NCI-H510A treated with DMSO at 0.1 percent for 48 hours (cell line): ENCODE data around the gene HOXA5.
A peak's percentile ranks its signal among the peaks of the same experiment; 100 is the strongest.

ENCODE experiments used
- DNase-seq: peaks from one replicate; lab custom pipeline; 2025; lab: John Stamatoyannopoulos, UW

Gene HOXA5

DNA sequence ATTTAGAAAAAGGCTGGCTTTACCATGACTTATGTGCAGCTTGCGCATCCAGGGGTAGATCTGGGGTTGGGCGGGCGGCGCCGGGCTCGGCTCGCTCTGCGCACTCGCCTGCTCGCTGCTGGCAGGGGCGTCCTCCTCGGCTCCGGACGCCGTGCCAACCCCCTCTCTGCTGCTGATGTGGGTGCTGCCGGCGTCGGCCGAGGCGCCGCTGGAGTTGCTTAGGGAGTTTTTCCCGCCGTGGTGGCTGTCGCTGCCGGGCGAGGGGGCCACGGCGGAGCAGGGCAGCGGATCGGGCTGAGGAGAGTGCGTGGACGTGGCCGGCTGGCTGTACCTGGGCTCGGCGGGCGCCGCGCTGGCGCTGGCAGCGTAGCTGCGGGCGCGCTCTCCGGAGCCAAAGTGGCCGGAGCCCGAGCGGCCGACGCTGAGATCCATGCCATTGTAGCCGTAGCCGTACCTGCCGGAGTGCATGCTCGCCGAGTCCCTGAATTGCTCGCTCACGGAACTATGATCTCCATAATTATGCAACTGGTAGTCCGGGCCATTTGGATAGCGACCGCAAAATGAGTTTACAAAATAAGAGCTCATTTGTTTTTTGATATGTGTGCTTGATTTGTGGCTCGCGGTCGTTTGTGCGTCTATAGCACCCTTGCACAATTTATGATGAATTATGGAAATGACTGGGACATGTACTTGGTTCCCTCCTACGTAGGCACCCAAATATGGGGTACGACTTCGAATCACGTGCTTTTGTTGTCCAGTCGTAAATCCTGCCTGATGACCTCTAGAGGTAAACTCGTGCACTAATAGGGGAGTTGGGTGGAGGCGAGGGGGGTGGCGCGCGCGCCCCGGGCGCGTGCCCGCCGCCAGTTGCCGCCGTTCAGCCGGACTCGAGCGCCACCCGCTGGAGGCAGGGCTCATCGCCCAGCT, at the start of gene HOXA5:
TSS of gene HOXA5 (minus strand) at position 659 of the 927 bp plus-strand sequence. CDS start at position 585, 74 bp downstream.
- peak; percentile 94 for DNase-seq

DNA sequence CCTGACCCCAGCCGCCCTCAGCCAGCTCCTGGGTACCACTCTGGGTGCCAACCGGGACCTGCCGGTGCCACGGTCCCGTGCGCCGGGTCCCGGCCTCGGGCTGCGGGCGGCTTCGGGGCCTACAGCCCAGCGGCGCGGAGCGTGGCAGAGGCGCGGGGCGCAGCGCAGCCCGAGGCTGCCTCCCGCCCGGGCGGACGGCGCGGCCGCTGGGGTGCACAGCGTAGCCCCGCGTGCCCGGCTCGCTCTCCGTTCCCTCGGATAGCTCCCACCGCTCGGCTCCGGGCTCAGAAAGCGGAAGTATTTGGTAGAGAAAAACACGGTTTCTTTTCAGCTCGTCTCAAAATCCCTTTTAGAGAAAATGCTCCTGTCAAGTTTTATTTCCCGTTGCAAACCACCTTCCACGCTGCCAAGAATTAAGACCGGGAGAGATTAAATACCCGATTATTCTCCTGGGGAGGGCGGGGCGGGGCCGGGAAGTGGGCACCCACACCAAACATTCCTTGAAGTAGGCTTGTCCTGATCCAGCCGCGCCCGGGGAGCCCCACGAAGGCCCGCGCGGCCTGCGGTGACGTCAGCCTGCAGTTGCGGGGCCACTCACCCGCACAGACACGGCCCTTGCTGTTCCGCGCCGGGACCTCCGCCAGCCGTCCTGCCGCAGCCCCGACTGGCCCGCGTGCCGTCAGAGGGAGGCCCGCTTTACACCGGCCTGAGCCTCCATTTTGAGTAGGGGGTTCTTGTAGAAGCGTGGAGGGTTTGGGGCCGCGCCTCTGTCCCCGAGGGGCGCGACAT, 49.3 kb upstream of the HOXA5 start:
- no peak for DNase-seq

DNA sequence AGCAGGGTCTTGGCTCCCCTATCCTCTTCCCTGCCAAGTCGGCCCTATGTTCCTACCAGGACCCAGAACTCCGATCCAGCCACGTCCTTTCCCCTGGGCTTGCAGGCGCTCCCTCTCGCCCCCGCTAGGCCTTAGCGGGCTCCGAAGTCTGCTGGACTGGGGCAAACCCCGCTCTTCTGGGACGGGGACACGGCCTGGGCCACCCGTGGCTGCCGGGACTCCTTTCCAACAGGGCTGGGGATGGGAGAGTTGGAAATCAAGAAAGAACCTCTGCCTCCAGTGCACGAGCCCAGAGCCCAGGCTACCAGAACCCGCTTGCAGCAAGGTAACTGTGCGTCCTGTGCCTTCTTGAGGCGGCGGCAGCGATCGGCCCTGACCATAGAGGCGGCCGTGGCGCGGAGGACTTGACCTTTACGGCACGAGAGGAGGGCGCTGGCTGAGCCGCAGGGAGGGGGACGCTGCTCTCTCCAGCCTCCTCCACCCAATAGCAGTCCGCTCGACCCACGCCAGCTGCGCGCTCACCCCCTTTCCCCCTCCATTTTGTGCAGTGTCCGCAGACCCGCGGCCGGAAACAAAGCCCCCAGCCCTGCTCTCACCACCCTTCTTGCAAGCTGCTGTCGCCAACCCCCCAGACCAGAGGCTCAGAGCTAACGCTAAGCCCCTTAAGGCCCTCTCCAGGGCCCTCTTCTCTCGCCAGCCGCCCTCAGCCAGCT, 48.5 kb upstream of the HOXA5 start:
- no peak for DNase-seq

DNA sequence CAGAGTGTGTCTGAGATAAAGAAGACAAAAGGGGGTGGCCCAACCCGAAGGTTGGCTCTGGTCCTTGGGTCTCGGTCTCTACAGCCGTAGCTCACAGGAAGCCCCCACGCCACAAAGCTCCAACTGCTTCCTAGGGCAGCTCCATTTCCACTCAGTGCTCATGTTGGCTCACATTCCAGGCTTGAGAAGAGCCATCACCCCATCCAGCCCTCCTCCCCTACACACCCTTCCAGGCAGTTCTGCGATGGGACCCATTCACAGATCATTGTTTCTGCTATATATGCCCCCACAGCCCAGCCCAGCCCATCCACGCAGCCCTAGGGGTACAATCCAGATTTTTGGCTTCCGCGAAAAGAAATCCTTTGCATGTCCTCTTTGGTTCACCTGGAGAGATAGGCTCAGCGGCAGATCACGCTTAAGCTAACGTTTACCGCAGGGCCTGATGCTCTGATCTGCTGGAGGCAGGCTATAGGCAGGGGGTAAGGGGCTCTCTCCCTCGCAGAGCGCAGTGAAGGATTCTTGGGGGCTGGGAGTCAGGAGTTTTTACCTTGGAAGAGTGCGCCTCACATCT, 47.8 kb upstream of the HOXA5 start:
- DNase-seq: no peak

DNA sequence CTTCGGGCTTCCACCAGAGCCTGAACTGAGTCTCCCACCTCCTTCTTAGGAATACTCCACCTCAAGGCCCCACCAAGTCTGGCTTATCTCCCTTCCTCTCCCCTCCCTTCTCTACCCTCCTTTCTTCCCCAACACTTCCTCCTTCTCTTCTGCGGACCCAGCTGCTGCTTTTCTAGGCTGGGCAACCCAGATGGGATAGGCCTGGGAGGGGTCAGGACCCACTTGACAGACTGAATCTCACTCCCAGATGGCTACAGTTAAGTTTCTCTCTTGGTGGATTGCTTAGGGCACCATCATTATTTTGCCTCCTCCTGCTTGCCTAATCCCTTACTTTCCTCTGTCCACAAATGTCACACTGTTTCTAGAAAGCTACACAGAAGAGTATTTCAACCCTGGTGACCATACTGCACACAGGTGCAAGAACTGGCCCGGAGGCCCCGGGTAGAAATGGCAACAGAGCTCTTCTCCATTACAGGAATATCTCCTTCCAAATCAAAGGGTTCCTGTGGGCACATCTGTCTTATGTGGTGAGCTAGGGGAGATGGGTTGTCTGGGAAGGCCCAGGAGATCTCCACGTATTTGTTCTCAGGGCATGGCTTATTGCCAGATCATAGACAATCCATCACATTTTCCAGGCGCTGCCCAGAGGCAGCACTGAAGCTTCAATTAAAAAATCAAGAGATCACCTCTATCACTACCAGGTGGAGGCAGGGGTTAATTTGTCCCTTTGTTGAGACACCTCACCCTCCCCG, 46.7 kb upstream of the HOXA5 start:
- no peak for DNase-seq

DNA sequence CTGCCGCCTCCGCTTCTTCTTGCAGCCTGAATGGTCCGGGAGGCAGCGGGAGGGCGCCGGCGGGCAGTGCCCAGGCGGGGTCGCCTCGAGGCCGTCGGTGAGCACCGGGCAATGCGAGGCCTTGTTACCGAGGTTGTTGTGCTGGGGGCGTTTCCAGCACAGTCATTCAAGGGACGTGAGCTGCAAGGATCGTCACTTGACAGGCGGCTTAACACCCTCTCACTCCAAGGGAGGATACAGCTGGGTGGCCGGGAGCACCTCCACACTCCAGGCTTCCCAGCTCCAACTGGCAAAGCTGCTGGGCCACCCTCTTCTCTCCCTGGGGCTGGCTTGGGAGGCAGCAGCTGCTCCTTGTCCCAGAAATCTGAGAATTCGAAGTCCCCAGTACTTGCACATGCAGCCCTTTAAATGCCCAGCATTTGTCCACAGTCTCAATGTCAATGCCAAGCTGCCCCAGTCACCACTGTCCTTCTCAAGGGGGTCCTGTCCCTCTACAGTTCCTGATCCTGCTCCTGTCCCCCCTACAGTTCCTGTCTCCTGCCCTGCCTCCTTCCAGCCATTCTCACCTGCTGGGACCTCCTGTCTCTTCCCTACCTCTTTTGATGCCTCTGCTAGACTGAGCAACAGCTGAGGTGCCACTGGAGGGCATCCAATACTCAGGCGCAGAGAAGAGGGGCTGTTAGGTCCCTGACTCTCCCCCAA, 46.0 kb upstream of the HOXA5 start:
- DNase-seq: no peak

DNA sequence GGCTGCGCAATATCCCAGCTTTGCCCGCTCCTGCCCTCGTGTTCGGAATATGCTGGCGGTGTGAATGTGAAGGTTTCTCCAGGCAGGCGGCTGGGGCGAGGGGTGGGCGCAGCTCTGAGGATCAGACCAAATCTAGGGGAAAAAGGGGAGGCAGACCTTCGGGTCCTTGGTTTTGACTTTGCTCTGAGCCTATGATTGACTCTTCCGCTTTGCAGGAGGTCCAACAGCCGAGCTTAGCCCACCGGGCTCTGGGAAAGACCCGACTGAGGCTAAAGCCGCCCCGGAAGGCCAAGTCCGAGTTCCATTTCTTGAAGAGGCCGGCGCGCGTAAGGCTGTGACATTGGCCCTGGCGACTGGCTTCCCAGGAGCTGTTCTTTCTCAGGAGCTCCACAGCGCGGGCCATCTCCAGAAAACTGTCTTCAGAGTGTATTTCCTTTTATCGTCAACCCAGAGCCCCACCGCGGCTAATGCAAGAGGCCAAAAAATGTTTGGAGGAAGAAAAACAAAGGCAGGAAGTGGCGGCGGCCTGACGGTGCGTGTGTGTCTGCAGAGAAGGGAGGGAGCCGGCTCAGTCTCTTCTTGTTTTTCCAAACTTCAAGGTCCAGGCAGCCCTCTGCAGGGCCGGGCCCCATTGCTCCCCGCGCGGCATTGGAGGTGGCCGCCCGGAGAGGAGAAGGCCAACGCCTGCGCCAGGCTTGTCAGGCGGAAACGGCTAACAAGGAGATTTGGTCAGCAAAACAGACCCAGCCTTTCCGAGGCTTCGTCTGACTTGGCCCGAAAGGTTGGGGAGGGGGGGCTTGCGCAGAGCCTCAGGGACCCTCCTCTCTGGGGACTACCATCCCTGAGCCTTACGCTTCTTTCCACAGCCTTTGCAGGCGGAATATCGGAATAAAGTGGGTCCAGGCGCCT, 45.2 kb upstream of the HOXA5 start:
- no peak for DNase-seq

DNA sequence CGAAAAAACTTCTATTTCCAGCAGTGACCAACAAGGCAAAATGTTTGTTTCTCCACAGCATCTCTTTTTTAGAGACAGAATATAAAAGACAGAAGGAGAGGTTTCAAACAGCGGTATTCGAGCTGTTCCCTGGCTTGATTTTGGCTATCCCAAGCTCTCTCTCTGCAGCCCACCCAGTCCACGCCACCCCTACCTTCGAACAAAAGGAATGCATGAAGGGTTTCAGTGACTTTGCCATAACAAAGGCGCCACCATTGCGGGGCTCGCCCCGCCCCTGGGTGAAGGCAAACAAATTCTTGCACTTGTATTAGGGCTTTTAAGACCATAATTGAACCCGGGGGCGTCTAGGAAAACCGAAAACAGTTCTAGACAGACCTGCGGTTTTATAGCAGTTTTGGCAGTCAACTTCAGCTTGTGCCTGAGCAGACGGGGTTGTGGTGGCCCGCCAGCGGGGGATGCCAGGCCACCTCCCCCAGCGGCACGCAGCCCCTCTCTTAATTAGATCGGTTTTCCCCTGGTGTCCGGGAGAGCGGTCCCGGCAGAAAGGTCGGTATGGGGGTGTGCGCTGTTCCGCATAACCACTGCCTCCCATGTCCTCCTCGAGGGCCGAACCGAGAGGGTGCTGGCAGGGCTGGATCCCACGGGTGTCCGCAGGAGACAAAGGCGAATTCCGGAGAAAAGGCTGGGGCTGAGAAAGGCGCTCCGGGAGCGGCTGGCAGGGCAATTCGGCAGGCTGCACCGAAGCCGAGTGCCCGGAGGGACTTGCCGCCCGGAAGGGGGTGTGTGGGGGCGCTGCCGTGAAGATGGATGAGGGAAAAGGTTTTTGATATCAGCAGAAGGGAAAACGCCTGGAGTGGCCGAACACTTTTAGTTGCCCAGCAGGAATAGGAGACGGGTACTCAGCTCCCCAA, 44.2 kb upstream of the HOXA5 start:
- DNase-seq: no peak

DNA sequence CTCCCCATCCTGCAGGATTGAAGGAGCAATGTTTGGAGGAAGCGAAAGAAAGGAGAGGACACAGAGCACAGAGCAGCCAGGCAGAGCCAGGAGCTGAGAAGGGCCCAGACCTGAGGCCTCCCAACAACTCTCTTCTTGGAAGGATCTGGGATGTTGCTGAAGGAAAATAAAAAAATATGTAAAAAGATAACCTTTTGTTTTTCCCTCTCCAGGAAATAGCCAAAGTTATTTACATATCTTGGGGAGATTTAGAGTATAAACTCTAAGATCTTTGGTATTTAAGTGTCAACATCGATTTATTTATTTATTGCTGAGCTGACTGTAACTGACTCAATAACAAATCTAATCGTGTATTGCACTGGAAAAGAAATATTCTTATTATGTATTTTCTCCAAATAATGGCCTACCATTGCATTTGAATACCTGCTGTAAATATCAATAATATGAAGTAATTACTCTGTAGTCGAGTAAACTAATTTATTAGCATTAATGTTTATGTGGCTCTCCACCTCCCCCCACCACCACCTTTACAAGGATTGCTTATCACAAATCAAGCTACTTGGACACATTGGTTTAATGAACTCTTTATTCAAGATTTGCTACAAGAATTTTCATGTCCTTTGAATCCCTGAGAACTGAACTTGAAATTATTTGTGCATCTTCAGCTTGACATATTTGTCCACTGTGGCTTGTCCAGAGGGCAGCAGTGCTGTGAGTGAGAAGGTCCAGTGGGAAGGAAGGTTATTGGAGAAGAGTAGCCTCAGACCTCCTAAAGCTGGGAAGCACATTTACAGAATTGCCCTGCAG, 43.4 kb upstream of the HOXA5 start:
- DNase-seq: no peak

DNA sequence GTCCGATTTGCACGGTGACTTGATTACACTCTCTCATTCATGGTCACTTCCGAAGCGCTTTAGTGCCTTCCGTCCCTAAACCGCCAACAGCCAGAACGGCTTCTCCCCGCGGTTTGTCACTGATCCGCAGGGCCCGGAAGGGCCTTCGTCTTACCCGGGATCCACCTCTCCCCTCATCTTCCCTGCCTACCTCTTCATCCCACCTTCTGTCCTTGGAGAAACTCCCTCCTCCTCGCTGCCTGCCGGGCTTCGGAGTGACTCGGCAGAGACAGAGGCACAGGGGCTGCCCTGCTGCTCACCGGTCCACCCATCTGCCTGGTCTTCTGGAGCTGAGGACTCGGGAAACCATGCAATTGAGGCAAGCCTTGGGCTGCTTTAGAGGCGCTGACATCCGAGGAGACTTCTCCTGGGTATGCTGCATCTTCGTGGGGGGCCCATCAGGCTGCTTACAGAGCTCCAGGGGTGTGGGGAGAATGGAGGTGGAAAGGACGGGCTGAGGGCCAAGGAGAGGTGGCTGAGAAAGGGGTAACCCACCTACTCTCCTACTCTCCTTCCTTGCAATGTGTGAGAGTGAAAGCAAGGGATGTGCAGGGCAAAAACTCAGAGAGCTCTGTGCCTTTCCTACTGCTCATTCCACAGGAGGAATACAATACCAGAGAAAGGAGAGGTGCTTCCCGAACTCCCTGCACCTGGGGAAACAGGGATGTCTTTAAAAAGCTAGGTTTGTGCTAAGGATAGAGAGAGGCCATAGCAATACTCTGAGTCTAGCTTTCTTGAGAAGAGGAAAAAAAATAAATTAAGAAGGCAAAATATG, 42.6 kb upstream of the HOXA5 start:
- no peak for DNase-seq

DNA sequence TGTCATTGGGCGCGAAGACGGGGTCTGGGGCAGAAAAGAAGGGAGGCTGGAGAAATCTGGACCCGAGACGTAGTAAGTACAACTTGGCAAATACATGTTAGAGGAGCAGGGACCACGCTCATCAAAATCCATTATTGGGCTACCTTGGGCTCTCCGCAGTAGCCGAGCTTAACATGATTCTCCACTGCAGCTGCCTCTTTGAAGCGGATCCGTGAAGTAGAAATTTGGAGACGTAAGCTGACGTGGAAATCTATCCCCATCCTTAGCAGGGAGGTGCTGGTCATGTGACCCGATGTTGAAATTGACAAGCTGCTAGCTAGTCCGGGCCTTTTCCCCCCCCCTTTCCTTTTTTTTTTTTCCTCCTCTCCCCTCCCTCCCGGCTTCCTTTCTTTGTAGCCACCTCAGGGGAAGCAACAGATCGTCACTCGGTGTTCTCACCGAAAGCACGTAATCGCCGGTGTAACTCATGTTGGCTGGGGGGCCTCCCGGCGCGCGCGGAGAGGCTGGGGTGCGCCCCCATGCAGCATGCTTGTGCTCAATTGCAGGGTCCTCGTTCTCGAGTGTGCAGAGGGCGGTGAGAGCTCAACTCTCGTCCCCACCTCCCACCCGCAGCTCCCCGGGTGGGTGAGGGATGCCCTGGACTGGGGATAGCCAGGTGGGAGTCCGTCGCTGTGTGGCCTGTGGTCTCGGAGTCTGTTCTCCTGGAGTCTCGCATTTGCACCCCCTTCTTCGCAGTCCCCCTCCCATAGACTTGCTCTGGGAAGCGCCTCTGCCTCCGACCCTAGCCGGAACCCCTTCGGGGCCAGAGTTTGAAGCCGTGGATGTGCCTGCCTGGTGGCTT, 41.8 kb upstream of the HOXA5 start, which contains the start of gene HOXA11:
TSS of gene HOXA11 (minus strand) at position 220 of the 841 bp plus-strand sequence. CDS start at position 132, 88 bp downstream.
- peak; percentile 25 for DNase-seq

DNA sequence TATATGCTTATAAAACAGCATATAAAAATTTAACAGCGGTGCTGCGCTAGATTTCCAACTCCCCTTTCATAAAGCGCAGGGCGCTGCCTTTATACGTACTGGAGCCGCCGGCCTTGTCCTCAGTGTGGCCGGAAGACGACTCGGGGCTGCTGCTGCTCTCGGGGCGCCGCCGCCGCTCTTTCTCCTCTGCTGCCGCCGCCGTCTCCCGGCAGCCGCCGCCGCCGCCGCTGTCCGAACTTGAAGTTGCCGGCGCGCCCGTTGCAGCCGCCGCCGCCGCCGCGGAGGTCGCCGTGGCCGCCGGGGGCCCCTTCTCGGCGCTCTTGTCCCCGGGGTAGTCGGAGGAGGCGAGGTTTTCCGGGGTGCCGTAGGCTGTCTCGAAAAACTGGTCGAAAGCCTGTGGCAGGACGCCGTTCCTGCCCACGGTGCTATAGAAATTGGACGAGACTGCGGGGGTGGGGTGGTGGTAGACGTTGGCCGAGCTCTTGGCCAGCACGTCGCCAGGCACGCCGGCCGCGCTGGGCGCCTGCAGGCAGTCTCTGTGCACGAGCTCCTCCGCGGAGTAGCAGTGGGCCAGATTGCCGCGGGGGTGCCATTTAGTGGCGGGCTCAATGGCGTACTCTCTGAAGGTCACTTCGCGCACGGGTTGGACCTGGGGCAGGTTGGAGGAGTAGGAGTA, 41.0 kb upstream of the HOXA5 start:
- DNase-seq: peak; percentile 54

DNA sequence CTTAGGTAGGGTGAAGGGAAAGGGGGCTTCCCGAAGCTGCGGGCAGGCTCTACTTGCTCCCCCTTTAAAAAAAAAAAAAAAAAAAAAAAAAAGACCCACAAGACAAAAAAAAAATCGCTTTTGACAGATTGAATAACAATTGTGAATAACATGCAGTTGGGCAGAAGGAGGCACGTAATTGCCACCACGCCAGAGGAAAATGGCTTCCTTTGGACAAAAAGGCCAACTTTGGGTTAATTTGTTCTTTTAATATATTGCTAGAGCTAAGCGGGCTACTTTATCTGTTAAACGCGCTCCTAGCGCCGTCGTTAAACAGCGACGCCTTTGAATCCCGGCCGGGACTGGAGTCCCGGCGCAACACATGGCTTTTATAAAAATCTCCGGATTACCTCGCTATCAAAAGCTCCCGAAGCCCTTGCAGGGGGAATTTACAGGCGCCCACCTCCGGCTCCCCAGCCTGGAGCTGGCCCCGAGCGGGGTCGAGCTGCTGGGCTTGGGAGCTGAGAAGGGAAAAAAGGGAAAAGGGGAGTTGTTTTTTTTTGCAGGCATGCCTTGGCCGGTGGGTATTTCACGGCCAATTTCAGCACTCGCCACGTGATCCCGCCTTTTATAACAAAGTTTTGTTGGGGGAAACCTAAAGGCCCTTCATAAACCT, 40.3 kb upstream of the HOXA5 start:
- peak; percentile 43 for DNase-seq

DNA sequence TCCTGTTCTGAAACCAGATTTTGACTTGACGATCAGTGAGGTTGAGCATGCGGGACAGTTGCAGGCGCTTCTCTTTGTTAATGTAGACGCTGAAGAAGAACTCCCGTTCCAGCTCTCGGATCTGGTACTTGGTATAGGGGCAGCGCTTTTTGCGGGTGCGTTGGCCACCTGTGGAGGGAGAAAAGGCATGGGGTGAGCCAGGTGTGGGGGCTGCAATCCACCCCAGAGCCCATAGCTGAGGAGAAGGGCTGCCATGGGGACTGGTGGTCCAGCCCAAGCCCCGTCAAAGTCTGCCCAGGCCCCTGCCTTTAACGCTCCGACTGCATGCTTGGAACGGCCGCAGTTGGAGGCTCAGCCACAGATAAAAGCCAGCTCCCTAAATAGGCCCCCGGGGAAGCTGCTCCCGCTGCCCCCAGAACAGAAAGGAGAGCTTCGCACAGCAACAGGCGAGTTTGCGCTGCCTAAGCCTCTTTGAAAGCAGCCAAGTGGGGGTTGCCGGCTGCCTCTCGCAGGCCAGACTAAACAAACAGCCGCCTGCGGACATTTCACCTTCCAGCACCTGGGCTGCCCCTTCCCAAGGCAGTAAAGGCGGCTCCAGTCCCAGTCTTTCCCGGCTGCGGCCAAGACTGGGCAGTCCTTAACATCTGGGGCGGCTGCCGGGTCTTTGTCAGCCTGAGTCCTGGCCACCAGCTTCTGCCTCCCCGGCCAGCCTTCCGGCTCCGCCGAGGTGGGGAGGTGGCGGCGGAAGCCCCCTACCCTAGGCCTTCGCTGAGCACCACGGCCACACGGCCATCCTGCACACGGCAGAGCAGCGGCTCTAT, 39.6 kb upstream of the HOXA5 start:
- DNase-seq: peak; percentile 30
